Measurements from ENCODE around the gene RTRAF. TPM values are rescaled to one million over a fixed set of nuclear protein-coding genes. Genes with fewer than 3 reads are reported as not detected.

The RTRAF gene
- total RNA-seq, 1 donor from 2014 or later = 225 TPM

- ATAC-seq = peak; percentile 79
- intact Hi-C loops (cut with micrococcal nuclease) = loop anchor here (5.0 kb wide), 1 partner anchor 48 kb away; no protein-coding TSS in a partner anchor
- DNase-seq = peak; percentile 78
Observed at GRCh38 chr14:52014601-52015267, 25.4 kb downstream of the RTRAF start.

- intact Hi-C loops (cut with micrococcal nuclease) = no loop called here
- peak; percentile 38 for ATAC-seq
- DNase-seq = peak; percentile 52
Observed at GRCh38 chr14:52015411-52016030, 26.2 kb downstream of the RTRAF start.

- intact Hi-C loops (cut with micrococcal nuclease) = no loop called here
- DNase-seq (no peak), ATAC-seq (no peak)
Observed at GRCh38 chr14:52018252-52018651, 28.9 kb downstream of the RTRAF start.

GRCh38 chr14:52018970-52019369 lies 29.6 kb downstream of the RTRAF start:
- ATAC-seq = no peak
- intact Hi-C loops (cut with micrococcal nuclease) = no loop called here
- no peak for DNase-seq

- intact Hi-C loops (cut with micrococcal nuclease) = no loop called here
Observed at GRCh38 chr14:52020161-52020714, 30.9 kb downstream of the RTRAF start.

GRCh38 chr14:52020866-52021717 lies 31.7 kb downstream of the RTRAF start:
- intact Hi-C loops (cut with micrococcal nuclease) = no loop called here
- ATAC-seq (peak; percentile 7), DNase-seq (no peak)

More at GRCh38 chr14:52020161-52020714, 30.9 kb downstream of the RTRAF start:
- ATAC-seq = no peak
- no peak for DNase-seq

GRCh38 chr14:52021957-52022600 lies 32.7 kb downstream of the RTRAF start:
- DNase-seq = no peak
- intact Hi-C loops (cut with micrococcal nuclease) = no loop called here
- ATAC-seq = no peak

GRCh38 chr14:52023518-52023917 lies 34.2 kb downstream of the RTRAF start:
- ATAC-seq = peak; percentile 70
- DNase-seq = no peak
- intact Hi-C loops (cut with micrococcal nuclease) = no loop called here

GRCh38 chr14:52025310-52025709 lies 36.0 kb downstream of the RTRAF start:
- no peak for DNase-seq
- peak; percentile 63 for ATAC-seq
- intact Hi-C loops (cut with micrococcal nuclease) = no loop called here

- ATAC-seq (peak; percentile 18), DNase-seq (no peak)
- intact Hi-C loops (cut with micrococcal nuclease) = no loop called here
Observed at GRCh38 chr14:52026017-52026660, 36.8 kb downstream of the RTRAF start.

GRCh38 chr14:52026901-52027300 lies 37.6 kb downstream of the RTRAF start:
- intact Hi-C loops (cut with micrococcal nuclease) = no loop called here
- ATAC-seq (no peak), DNase-seq (no peak)

GRCh38 chr14:52029881-52030280 lies 40.5 kb downstream of the RTRAF start:
- no peak for DNase-seq
- intact Hi-C loops (cut with micrococcal nuclease) = no loop called here
- no peak for ATAC-seq

GRCh38 chr14:52031781-52032180 lies 42.4 kb downstream of the RTRAF start:
- DNase-seq (peak; percentile 81), ATAC-seq (peak; percentile 97)
- intact Hi-C loops (cut with micrococcal nuclease) = no loop called here

GRCh38 chr14:52032204-52032801 lies 43.0 kb downstream of the RTRAF start:
- DNase-seq (no peak), ATAC-seq (peak; percentile 41)
- intact Hi-C loops (cut with micrococcal nuclease) = no loop called here

- ATAC-seq (no peak), DNase-seq (no peak)
- intact Hi-C loops (cut with micrococcal nuclease) = no loop called here
Observed at GRCh38 chr14:52033101-52033642, 43.8 kb downstream of the RTRAF start.

GRCh38 chr14:52039124-52039815 lies 49.9 kb downstream of the RTRAF start:
- intact Hi-C loops (cut with micrococcal nuclease) = no loop called here
- DNase-seq = no peak
- no peak for ATAC-seq

- DNase-seq (no peak), ATAC-seq (no peak)
Observed at GRCh38 chr14:52040598-52040997, 51.3 kb downstream of the RTRAF start.

More at GRCh38 chr14:52040598-52040997, 51.3 kb downstream of the RTRAF start:
- intact Hi-C loops (cut with micrococcal nuclease) = no loop called here

Data from left ventricle myocardium superior (tissue), 1 donor.